H54 (cell line): Measurements from ENCODE around the gene OTUD6A.
"Not testable (repeated sequence)": the region's sequence is repeated elsewhere in the genome, so short reads cannot be mapped to it uniquely, and the experiment has no call there.

Source experiments
- DNase-seq: peaks from one replicate; pipeline ENCODE4 v3.0.0; 2011; ENCODE audit warnings: low spot score, mixed read lengths; ENCODE audit not compliant: insufficient read length
- FAIRE-seq: peaks from 3 replicates; lab custom pipeline; 2011; peaks lifted over from hg19 to GRCh38; lab: Jason Lieb, UNC
- POLR2A ChIP-seq: IDR thresholded peaks from 2 replicates; pipeline ENCODE4 v1.6.1; 2011; ENCODE audit warnings: low read depth, mild to moderate bottlenecking, low read length

The OTUD6A gene

DNA sequence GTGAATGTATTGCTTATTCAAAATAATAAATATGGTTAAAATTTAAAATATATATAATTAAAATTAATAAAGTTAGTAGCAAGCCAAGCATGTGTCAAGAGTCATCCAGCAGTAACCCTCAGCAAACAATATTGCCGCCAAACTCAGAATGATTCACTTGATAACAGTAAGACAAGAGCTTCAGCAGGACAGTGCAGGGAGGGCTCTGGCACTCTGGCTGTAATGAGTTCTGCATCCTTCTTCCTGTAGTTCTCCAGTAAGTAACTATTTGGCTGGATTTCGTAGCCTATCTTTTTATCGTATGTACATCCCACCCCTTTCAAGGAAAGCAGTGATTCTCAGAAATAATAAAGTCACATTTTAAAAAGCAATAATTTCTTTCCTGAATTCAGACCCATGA lies 17.6 kb downstream of the OTUD6A start:
- DNase-seq (no peak), FAIRE-seq (no peak)
- no peak for TF ChIP-seq POLR2A

DNA sequence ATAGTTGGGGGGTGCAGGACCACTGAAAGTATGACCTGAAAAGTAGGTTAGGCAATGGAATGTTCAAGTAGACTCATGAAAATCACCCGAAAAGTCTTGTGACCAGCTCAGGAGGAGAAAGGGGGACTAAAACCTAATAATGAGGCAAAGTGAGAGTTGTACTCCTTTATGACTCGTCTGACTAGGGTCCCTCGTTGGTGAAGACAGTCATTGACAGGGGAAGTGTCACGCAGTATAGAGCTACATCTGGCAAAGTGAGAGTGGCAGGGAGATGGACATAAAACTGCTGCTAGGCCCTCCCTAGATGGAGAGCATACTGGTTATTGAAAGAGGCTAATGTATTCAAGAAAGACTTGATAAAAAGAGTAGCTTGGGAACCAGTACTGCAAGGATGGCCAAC lies 20.5 kb downstream of the OTUD6A start:
- DNase-seq (no peak), FAIRE-seq (no peak)
- TF ChIP-seq POLR2A, result no peak

DNA sequence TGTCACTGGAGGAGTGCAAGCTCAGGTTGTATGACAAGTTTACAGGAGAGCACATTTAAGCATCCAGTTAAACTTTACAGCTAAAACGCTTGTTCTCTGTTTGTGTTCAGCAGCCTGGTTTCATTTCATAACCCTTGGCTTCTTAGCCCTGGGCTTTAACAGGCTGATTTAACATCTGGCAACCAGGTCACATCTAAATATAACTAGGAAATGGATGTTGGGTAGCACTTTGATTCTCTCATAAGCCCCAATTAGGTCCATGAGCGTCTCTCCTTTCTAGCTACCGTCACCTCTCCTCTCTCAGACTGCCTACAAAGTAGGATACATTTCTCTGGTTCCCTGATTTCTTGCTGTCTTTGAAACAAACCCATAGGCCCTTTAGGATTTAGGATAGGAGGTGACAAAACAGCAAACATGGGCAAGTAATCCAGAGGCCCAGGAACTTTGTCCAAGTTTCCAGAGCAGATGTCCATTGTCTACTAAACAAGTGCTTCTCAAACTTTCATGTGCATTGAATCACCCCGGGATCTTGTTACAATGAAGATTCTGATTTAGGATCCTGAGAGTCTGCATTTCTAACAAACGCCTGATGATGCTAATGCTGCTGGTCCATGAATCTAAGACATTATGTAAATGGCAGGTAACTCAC lies 22.5 kb downstream of the OTUD6A start:
- TF ChIP-seq POLR2A, result no peak
- DNase-seq, result no peak
- FAIRE-seq, result no peak

DNA sequence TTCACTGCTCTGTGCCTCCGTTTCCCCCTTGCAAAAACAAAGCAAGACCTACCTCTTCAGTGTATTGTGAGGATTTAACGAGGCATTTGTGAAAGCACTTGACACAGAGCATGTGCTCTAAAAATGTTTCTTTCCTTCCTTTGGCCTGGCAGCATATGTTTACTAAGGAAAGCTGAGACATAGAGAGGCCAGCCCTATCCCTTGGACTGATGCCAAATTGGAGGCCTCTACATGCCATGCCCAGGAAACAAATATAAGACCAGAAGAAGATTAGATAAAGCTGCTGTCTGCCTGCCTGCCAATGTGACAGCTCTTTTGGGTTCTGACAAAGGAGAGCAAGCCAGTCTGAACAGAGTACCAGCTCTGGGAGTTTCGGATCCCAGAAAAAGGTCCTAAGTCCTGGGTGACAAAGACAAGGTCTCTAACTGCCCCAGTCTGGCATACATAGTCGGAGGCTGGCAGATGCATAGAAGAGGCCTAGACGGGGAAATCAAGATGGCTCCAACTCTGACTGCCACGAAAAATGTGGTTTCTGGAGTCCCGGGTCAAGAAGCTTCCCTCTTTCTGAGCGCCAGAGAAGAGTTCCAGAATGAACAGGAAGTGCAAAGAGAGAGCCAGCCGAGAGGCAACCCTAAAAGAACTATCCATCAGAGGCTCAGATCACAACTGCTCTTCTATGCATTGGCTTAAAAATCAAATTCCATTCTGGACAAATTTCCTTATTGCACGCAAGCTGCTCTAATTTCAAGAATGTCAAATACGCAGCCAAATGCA lies 25.8 kb downstream of the OTUD6A start:
- no peak for TF ChIP-seq POLR2A
- DNase-seq (no peak), FAIRE-seq (no peak)

DNA sequence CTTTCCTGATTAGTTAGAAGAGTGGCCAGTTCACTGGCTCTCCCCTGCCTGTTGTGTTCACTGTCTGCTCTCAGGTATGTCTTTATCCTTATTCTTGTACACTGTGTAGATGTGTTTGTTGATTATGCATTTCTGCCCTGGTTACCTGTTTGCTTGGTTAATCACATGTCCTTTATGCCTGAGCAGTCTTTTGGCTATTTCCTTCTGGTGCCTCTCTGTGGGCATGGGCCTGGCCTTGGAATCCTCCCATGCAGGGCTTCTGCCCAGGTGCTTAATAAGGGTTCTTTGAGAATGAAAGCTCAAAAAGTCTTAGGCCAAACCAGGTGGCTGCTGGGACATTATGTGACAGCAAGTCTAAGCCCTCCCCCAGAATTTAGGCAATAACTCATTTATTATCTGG lies 26.5 kb downstream of the OTUD6A start:
- TF ChIP-seq POLR2A, result no peak
- DNase-seq (no peak), FAIRE-seq (no peak)

DNA sequence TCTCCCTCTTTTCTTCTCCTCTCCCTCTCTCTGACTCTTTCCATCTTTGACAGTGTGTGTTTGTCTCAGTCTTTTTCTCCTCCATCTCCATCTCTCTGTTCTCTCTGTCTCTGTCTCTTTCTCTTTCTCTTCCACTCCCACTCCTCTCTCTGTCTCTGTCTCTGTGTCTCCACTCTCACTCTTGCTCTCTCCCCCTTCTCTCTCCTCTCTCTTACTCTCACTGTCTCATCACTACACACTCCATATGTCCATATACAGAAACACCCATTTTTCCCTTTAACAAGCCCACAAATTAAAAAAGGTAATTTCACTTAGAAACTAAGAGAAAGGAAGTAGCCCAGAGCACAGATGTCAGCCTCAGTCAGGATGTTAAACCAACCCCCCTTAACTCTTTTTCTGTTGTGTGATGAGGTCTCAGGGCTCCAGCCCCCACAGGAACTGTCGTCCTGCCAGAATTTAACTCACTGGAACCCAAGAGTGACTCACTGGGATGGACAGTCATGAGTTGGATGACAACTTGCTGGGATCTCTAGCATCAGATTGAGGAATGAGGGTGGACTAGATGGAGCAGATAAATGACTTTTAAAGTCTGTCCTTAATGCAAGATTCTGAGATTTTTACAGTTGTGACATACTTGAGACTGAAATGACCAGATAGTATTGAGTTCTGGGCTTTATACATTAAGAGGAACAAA lies 27.5 kb downstream of the OTUD6A start:
- no peak for TF ChIP-seq POLR2A
- DNase-seq (no peak), FAIRE-seq (no peak)

DNA sequence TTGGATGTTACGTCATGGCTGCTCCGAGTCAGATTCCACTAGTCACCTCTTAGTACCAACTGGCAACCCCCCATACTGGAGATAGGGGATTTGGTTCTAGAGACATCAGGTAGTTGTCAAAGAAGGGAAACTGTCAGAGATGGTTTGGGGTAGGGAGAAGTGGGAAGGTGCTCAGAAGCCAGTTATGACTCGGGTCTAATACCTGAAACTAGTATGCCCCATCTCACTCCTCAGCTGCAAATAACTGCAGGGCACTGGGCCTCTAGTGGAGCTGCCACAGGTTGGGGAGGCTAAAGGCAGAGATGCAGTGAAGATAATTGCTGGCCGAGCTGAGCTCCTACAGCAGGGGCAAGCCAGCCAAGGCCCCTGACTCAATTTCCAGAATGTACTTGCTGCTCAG lies 30.0 kb downstream of the OTUD6A start:
- DNase-seq, result no peak
- FAIRE-seq, result no peak

DNA sequence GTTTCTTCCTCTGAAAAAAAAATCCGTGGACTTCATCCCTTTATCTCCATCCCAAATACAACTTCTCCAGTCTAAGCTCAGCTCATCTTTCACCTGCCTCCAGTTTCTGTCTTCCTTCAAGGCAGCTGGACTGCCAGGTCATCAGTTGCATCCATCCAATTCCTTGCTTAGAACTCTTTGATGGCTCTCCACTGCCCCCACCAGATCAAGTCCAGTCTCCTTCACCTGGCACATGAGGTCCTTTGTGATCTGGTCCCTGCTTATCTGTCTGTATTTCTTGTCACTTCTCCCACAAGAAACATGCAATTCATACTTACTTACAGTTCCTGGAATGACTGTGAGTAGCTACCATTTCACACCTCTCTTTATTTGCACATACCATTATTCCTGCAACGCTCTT lies 33.8 kb downstream of the OTUD6A start:
- DNase-seq (no peak), FAIRE-seq (no peak)
- TF ChIP-seq POLR2A, result no peak

More for the DNA sequence above, 30.0 kb downstream of the OTUD6A start:
- no peak for TF ChIP-seq POLR2A

DNA sequence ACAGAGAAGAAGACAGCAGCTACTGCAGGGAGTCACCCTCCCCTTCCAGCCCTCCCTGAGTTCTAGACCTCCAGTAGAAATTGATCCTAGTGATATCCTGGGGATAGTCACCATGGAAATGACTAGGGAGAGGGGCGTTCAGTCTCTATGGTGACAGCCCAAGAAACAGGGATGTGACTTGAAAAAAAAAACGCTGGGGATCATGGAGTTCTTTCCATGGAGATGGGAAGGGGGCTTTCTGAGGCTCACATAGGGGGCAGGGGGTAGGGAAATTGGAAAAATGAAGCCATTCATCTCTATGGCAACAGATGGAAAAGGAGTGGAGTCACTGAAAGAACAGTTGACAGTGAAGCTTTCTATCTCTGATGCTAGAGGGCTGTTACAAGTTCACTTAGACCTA lies 43.0 kb downstream of the OTUD6A start:
- no peak for DNase-seq
- no peak for FAIRE-seq
- no peak for TF ChIP-seq POLR2A

DNA sequence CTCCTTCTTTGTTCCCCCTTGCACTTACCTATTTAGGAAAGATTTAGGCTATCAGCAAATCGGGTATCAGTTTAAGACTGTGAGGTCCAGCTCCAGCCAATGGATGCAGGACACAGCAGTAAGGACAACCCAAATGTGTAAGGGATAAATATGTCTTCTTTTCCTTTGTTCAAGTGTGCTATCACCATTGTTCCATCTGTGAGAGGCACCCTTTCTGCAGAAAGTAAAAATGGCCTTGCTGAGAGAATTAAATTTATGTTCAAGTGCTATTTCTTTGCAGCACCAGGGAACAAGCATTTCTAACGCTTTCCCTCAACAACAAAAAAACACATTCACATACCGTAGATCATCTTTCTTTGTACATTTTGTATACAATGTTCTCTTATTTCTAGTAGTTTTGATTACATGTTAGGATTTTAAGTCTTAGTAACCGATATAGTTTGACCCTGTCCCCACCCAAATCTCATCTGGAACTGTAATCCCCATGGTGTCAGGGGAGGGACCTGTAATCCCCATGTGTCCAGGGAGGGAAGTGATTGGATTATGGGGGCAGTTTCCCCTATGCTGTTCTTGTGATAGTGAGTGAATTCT lies 49.3 kb downstream of the OTUD6A start:
- DNase-seq, FAIRE-seq: not testable (repeated sequence)
